ENCODE measurements around the gene LNX1. TPM values are rescaled to one million over a fixed set of nuclear protein-coding genes. Genes with fewer than 3 reads are reported as not detected.

Gene LNX1
- polyA plus RNA-seq, 1 of the 3 experiments (the other 2 are of a cell fraction), result 0.16 TPM

DNA sequence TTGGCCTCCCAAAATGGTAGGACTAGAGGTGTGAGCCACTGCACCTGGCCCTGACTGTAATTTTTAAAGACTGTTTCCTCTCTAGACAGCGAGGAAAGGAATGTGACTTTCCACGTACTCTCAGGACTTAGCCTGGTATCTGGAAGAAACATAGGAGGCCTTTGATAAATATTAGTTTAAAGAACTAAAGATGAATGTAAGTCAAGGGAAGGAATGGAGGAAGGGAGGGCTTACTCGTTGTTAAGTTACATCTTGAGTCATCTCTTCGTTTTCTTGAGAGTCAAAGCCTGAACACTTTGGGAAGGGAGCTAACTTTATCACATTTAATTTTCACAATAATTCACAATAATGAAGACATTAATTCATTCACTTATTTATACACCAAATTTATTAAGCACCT lies 7.2 kb upstream of the LNX1 start:
- Histone ChIP-seq H3K79me2 (ENCODE audit: insufficient read depth) (no peaks in the 10 kb centered on the region), H2AFZ (ENCODE audit: low read depth) (no peak overlapping the region), H3K36me3 (replicated peaks in 1 of 2; ENCODE audit: control insufficient read depth in 1 of 2, insufficient read depth in 2 of 2, low read length in 1 of 2) (no peaks in the 10 kb centered on the region), H3K9me3 (no peaks in the 10 kb centered on the region), H3K9ac (no peak overlapping the region), H3K4me2 (no peak overlapping the region), H3K4me3 (ENCODE audit: low read depth in 2 of 2, low read length in 1 of 2) (no peak overlapping the region), H3K27ac (ENCODE audit: low read depth in 2 of 2, low read length in 1 of 2) (no peak overlapping the region), H3K27me3 (ENCODE audit: insufficient read depth) (no peaks in the 10 kb centered on the region), H3K9me2 (no peaks in the 10 kb centered on the region), H4K20me1 (ENCODE audit: insufficient read depth) (no peaks in the 10 kb centered on the region), H3K4me1 (ENCODE audit: control insufficient read depth in 1 of 2, insufficient read depth in 2 of 2, low read depth in 1 of 2, low read length in 1 of 2) (peaks cover 0 to 8% of the 10 kb centered on the region in 2 experiments; a peak in 1 of 4 replicates), H3F3A (replicated peaks; ENCODE audit: insufficient read depth) (peaks cover 2% of the 10 kb centered on the region)
- WGBS (ENCODE audit: low lambda C conversion rate), result 86% methylated on average over 4 of the region's 4 CpGs
- CTCF ChIA-PET, result no interaction called here
- POLR2A ChIA-PET, result no interaction called here
- TF ChIP-seq GABPA (IDR thresholded peaks at IDR 0.05; ENCODE audit: low read depth), result no peak
- no peak for TF ChIP-seq POLR2AphosphoS5 (IDR thresholded peaks at IDR 0.05; ENCODE audit: low read depth, low read length)
- no peak for TF ChIP-seq MXI1 (IDR thresholded peaks at IDR 0.05; ENCODE audit: low read depth, low read length)
- TF ChIP-seq NFIC (IDR thresholded peaks at IDR 0.05; ENCODE audit: borderline replicate concordance), result no peak
- TF ChIP-seq YY1 (IDR thresholded peaks at IDR 0.05; ENCODE audit: low read depth), result no peak
- TF ChIP-seq, protein P1, sequence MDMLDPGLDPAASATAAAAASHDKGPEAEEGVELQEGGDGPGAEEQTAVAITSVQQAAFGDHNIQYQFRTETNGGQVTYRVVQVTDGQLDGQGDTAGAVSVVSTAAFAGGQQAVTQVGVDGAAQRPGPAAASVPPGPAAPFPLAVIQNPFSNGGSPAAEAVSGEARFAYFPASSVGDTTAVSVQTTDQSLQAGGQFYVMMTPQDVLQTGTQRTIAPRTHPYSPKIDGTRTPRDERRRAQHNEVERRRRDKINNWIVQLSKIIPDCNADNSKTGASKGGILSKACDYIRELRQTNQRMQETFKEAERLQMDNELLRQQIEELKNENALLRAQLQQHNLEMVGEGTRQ (IDR thresholded peaks at IDR 0.05; ENCODE audit: borderline replicate concordance, low read depth, low read length), result no peak
- TF ChIP-seq, protein P2, sequence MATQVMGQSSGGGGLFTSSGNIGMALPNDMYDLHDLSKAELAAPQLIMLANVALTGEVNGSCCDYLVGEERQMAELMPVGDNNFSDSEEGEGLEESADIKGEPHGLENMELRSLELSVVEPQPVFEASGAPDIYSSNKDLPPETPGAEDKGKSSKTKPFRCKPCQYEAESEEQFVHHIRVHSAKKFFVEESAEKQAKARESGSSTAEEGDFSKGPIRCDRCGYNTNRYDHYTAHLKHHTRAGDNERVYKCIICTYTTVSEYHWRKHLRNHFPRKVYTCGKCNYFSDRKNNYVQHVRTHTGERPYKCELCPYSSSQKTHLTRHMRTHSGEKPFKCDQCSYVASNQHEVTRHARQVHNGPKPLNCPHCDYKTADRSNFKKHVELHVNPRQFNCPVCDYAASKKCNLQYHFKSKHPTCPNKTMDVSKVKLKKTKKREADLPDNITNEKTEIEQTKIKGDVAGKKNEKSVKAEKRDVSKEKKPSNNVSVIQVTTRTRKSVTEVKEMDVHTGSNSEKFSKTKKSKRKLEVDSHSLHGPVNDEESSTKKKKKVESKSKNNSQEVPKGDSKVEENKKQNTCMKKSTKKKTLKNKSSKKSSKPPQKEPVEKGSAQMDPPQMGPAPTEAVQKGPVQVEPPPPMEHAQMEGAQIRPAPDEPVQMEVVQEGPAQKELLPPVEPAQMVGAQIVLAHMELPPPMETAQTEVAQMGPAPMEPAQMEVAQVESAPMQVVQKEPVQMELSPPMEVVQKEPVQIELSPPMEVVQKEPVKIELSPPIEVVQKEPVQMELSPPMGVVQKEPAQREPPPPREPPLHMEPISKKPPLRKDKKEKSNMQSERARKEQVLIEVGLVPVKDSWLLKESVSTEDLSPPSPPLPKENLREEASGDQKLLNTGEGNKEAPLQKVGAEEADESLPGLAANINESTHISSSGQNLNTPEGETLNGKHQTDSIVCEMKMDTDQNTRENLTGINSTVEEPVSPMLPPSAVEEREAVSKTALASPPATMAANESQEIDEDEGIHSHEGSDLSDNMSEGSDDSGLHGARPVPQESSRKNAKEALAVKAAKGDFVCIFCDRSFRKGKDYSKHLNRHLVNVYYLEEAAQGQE (IDR thresholded peaks at IDR 0.05; ENCODE audit: low read depth, low read length), result no peak
- no peak for TF ChIP-seq EZH2phosphoT487 (IDR thresholded peaks at IDR 0.05; ENCODE audit: borderline replicate concordance, low read depth)
- no peak for TF ChIP-seq JUND (IDR thresholded peaks at IDR 0.05)
- no peak for TF ChIP-seq TCF12 (IDR thresholded peaks at IDR 0.05)
- no peak for TF ChIP-seq RXRA (IDR thresholded peaks at IDR 0.05; ENCODE audit: borderline replicate concordance, low read depth)
- TF ChIP-seq SIN3A (IDR thresholded peaks at IDR 0.05; ENCODE audit: borderline replicate concordance, low read depth, low read length), result no peak
- TF ChIP-seq GATA2 (CRISPR knock-in tag; IDR thresholded peaks at IDR 0.05), result no peak
- no peak for TF ChIP-seq RCOR1 (IDR thresholded peaks at IDR 0.05; ENCODE audit: low read length)
- no peak for TF ChIP-seq MEF2A (IDR thresholded peaks at IDR 0.05; ENCODE audit: borderline replicate concordance, low read depth)
- TF ChIP-seq, protein P3, sequence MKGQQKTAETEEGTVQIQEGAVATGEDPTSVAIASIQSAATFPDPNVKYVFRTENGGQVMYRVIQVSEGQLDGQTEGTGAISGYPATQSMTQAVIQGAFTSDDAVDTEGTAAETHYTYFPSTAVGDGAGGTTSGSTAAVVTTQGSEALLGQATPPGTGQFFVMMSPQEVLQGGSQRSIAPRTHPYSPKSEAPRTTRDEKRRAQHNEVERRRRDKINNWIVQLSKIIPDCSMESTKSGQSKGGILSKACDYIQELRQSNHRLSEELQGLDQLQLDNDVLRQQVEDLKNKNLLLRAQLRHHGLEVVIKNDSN (IDR thresholded peaks at IDR 0.05; ENCODE audit: borderline replicate concordance, low read depth), result no peak
- TF ChIP-seq CHD2 (IDR thresholded peaks at IDR 0.05; ENCODE audit: low read length, partially characterized antibody), result no peak
- TF ChIP-seq FOXM1 (IDR thresholded peaks at IDR 0.05; ENCODE audit: low read depth), result no peak
- DNase-seq, result no peak

All from SK-N-SH (cell line).